Neural crest cell (in vitro differentiated cells): ENCODE data around the gene CARF. TPM values are rescaled to one million over a fixed set of nuclear protein-coding genes. Genes with fewer than 3 reads are reported as not detected.

Experiments used
- DNase-seq: peaks from one replicate; pipeline ENCODE4 v3.0.0; 2021; ENCODE audit warnings: low read depth, mixed read lengths, low spot score
- H3K27ac Mint-ChIP-seq: one replicate; pipeline ENCODE4 v1.8.0; 2021; ENCODE audit warnings: mild to moderate bottlenecking, mixed read lengths; ENCODE audit not compliant: unreplicated experiment
- H3K27me3 Mint-ChIP-seq: 2 replicates; pipeline ENCODE4 v1.8.0; 2021; ENCODE audit warnings: low read depth, mild to moderate bottlenecking, mixed read lengths
- H3K36me3 Mint-ChIP-seq: 2 replicates; pipeline ENCODE4 v1.8.0; 2021; ENCODE audit warnings: low read depth, mild to moderate bottlenecking, mixed read lengths
- H3K4me1 Mint-ChIP-seq: 2 replicates; pipeline ENCODE4 v1.8.0; 2021; ENCODE audit warnings: mixed read lengths
- H3K4me3 Mint-ChIP-seq: one replicate; pipeline ENCODE4 v1.8.0; 2021; ENCODE audit warnings: mild to moderate bottlenecking, mixed read lengths
- H3K9me3 Mint-ChIP-seq: 2 replicates; pipeline ENCODE4 v1.8.0; 2021; ENCODE audit warnings: mixed read lengths
- CTCF ChIP-seq: fragments of 200-600 bp; sonication (generic); conservative IDR thresholded peaks from 2 replicates; pipeline ENCODE4 v1.5.0; 2021; ENCODE audit warnings: antibody characterized with exemption, mild to moderate bottlenecking
- total RNA-seq: library from RNA; stranded (reverse); gene quantifications from 2 replicates; pipeline ENCODE4 v1.2.1, GENCODE V29; 2021

Gene CARF
- total RNA-seq, 1 donor from 2014 or later: 6.8 TPM

GRCh38 chr2:203002054-203002821, 90.2 kb downstream of the CARF start:
- H3K4me3 Mint-ChIP-seq: no peak overlapping the region
- no peaks in the 10 kb centered on the region for H3K4me1 Mint-ChIP-seq
- no peaks in the 10 kb centered on the region for H3K36me3 Mint-ChIP-seq
- H3K27me3 Mint-ChIP-seq: no peaks in the 10 kb centered on the region
- no peaks in the 10 kb centered on the region for H3K9me3 Mint-ChIP-seq
- TF ChIP-seq CTCF: no peak
- DNase-seq: no peak
- no peak overlapping the region for H3K27ac Mint-ChIP-seq

GRCh38 chr2:203003716-203004115, 91.6 kb downstream of the CARF start:
- DNase-seq: no peak
- TF ChIP-seq CTCF: no peak
- Mint-ChIP-seq H3K4me1 (no peaks in the 10 kb centered on the region), H3K27ac (no peak overlapping the region), H3K4me3 (no peak overlapping the region), H3K9me3 (no peaks in the 10 kb centered on the region), H3K36me3 (no peaks in the 10 kb centered on the region), H3K27me3 (no peaks in the 10 kb centered on the region)

GRCh38 chr2:203014456-203015199, 102.6 kb downstream of the CARF start, which contains the start of gene NBEAL1:
Gene NBEAL1, plus strand, starts transcription at chr2:203014875. Its CDS starts 1,510 bp downstream, at chr2:203016385.
- Mint-ChIP-seq H3K9me3 (no peaks in the 10 kb centered on the region), H3K4me3 (peak within 1 kb of the TSS; percentile 96), H3K4me1 (peaks cover 52% of the 10 kb centered on the region), H3K36me3 (no peaks in the 10 kb centered on the region), H3K27me3 (peaks cover 4% of the 10 kb centered on the region), H3K27ac (peak within 1 kb of the TSS; percentile 94)
- TF ChIP-seq CTCF: no peak
- peak; percentile 97 for DNase-seq

GRCh38 chr2:203016716-203017115, 104.6 kb downstream of the CARF start:
- Mint-ChIP-seq H3K9me3 (no peaks in the 10 kb centered on the region), H3K27me3 (no peaks in the 10 kb centered on the region), H3K27ac (no peak overlapping the region)

GRCh38 chr2:203018181-203018580, 106.1 kb downstream of the CARF start:
- TF ChIP-seq CTCF: no peak
- H3K9me3 Mint-ChIP-seq: no peaks in the 10 kb centered on the region
- peak overlapping the region; percentile 39 for H3K4me3 Mint-ChIP-seq
- H3K4me1 Mint-ChIP-seq: peaks cover 36% of the 10 kb centered on the region
- DNase-seq: no peak
- no peaks in the 10 kb centered on the region for H3K36me3 Mint-ChIP-seq
- no peak overlapping the region for H3K27ac Mint-ChIP-seq
- no peaks in the 10 kb centered on the region for H3K27me3 Mint-ChIP-seq

More at GRCh38 chr2:203016716-203017115, 104.6 kb downstream of the CARF start:
- peak overlapping the region; percentile 56 for H3K4me3 Mint-ChIP-seq
- no peak for TF ChIP-seq CTCF
- H3K36me3 Mint-ChIP-seq: no peaks in the 10 kb centered on the region
- H3K4me1 Mint-ChIP-seq: peaks cover 36% of the 10 kb centered on the region
- no peak for DNase-seq
